ENCODE data around the gene SCO2. TPM values are rescaled to one million over a fixed set of nuclear protein-coding genes. Genes with fewer than 3 reads are reported as not detected.

SCO2 gene
- polyA plus RNA-seq, 1 donor (not counting 4 experiments of a cell fraction or from before 2014, with no cell fraction given): 1.9 TPM

DNA sequence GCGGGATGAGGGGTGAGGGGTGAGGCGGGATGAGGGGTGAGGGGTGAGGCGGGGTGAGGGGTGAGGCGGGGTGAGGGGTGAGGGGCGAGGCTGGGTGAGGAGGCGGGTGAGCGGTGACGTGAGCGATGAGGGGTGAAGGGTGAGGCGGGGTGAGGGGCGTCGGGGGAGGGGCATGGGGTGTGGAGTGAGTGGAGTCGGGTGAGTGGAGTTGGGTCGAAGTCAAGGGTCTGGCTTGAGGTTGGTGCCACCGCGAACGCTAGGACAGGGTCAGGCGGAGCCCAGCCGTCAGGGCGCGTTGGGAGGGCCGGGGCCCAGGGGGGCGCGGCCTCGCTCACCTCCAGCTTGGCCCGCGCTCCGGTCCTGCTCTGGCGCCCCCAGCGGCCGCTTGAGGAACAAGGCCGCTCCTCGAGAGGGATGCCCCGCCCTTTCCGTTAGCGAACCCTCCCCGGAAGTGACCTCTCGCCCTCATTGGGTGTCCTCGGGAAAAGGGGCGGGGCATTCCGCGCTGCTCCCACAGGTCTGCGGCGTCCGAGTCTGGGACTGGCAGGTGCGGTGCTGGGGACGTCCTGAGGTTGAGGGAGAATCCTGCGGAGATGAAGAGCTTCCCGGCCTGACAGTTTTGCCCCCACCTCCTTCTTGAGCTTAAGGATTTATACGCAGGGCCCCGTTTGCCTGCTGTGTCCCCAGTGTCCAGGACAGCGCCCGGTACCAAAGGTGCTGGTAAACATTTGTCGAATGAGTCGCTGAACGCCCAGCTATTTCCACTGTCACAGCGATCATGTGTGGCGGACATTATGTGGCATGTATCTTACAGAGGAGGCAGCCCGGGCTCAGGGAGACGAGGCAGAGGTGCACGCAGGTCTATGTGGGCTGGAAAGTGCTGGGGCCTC, 37.4 kb upstream of the SCO2 start, which contains the start of gene SYCE3:
Gene SYCE3, minus strand, starts transcription at position 397 of the 890 bp plus-strand sequence. CDS start 6,514 bp downstream, outside the sequence.
- Histone ChIP-seq H3K36me3 (ENCODE audit: control insufficient read depth in 2 of 2, extremely low read depth in 1 of 2, insufficient read depth in 2 of 2, low read length in 2 of 2) (no peaks in the 10 kb centered on the region), H4K20me1 (ENCODE audit: control insufficient read depth, extremely low read depth, insufficient read depth, low read length) (no peaks in the 10 kb centered on the region), H3K4me1 (ENCODE audit: control insufficient read depth, extremely low read depth, insufficient read depth, low read length) (peaks cover 16% of the 10 kb centered on the region), H3K9me3 (ENCODE audit: control insufficient read depth, low read depth, low read length) (no peaks in the 10 kb centered on the region), H3K9ac (ENCODE audit: control insufficient read depth, extremely low read depth, insufficient read depth, low read length) (peak within 1 kb of the TSS; percentile 76), H3K27me3 (ENCODE audit: control insufficient read depth, extremely low read depth, insufficient read depth, low read length) (no peaks in the 10 kb centered on the region), H3K4me3 (ENCODE audit: control insufficient read depth in 2 of 3, extremely low read depth in 1 of 3, insufficient read depth in 2 of 3, low read depth in 1 of 3, low read length in 3 of 3) (peak within 1 kb of the TSS; percentile 61 to 87 (median 85)), H3K9me1 (ENCODE audit: control insufficient read depth, extremely low read depth, insufficient read depth, low read length) (no peaks in the 10 kb centered on the region), H3K4me2 (ENCODE audit: control insufficient read depth, extremely low read depth, insufficient read depth, low read depth, low read length) (peak within 1 kb of the TSS; percentile 94), H2AFZ (ENCODE audit: control insufficient read depth, low read length) (peak within 1 kb of the TSS; percentile 90), H3K79me2 (ENCODE audit: control insufficient read depth, insufficient read depth, low read length) (no peaks in the 10 kb centered on the region), H3K27ac (ENCODE audit: control insufficient read depth, insufficient read depth, low read length) (no peak within 1 kb of the TSS)
- peak; percentile 77 for DNase-seq (ENCODE audit: low read depth, low spot score)
- dilution Hi-C loops (cut with MboI; ENCODE audit: extremely low pct_ligation_motif_present, low sequenced_read_pairs): no loop called here
- FAIRE-seq: peak; percentile 69
- TF ChIP-seq, protein P1, sequence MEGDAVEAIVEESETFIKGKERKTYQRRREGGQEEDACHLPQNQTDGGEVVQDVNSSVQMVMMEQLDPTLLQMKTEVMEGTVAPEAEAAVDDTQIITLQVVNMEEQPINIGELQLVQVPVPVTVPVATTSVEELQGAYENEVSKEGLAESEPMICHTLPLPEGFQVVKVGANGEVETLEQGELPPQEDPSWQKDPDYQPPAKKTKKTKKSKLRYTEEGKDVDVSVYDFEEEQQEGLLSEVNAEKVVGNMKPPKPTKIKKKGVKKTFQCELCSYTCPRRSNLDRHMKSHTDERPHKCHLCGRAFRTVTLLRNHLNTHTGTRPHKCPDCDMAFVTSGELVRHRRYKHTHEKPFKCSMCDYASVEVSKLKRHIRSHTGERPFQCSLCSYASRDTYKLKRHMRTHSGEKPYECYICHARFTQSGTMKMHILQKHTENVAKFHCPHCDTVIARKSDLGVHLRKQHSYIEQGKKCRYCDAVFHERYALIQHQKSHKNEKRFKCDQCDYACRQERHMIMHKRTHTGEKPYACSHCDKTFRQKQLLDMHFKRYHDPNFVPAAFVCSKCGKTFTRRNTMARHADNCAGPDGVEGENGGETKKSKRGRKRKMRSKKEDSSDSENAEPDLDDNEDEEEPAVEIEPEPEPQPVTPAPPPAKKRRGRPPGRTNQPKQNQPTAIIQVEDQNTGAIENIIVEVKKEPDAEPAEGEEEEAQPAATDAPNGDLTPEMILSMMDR (optimal IDR thresholded peaks at IDR 0.05 in 1 of 3, IDR thresholded peaks at IDR 0.05 in 1 of 3, conservative IDR thresholded peaks at IDR 0.05 in 1 of 3; ENCODE audit: extremely low read depth in 1 of 3, insufficient read depth in 2 of 3, low read length in 3 of 3): peak; percentile 72 to 95 (median 85)
- TF ChIP-seq EZH2 (IDR thresholded peaks at IDR 0.05; ENCODE audit: low read length): no peak

DNA sequence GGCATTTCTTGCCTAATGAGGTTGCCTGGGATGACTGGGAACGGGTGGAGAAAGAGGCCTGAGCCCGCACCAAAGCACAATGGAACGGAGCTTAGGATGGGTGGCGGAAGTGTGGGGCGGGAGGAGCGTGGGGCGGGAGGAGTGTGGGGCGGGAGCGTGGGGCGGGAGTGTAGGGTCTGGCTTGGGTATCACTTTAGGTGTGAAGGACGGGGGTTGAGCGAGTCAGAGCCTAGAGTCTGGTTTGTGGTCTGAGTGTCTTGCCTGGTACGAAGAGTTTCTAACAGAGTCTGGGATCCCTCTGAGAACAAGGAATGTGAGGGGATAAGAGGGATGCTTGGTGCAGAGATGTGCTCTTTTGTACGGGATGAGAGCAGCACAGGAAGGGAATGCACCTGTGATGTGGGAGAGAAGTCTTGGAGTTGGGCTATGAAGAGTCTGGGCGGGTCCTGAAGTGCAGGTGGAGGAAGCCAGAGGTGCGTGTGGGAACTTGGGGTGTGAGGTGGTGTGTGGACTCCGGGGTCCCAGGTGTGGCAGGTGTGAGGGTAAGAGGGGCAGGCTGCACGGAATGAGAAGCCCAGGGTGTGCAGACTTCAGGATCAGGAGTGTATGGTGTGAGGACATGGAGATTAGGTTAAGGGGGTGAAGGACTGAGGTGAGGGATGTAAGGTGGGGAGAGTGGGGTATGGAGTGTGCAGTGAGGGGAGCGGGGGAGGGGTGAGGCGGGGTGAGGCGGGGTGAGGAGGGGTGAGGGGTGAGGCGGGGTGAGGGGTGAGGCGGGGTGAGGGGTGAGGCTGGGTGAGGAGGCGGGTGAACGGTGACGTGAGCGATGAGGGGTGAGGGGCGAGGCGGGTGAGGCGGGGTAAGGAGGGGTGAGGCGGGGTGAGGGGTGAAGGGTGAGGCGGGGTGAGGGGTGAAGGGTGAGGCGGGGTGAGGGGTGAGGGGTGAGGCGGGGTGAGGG, 36.3 kb upstream of the SCO2 start:
- Histone ChIP-seq H3K79me2 (ENCODE audit: control insufficient read depth, insufficient read depth, low read length) (no peaks in the 10 kb centered on the region), H3K9me1 (ENCODE audit: control insufficient read depth, extremely low read depth, insufficient read depth, low read length) (no peaks in the 10 kb centered on the region), H3K27ac (ENCODE audit: control insufficient read depth, insufficient read depth, low read length) (no peak overlapping the region), H3K9ac (ENCODE audit: control insufficient read depth, extremely low read depth, insufficient read depth, low read length) (no peak overlapping the region), H3K27me3 (ENCODE audit: control insufficient read depth, extremely low read depth, insufficient read depth, low read length) (no peaks in the 10 kb centered on the region), H3K9me3 (ENCODE audit: control insufficient read depth, low read depth, low read length) (no peaks in the 10 kb centered on the region), H3K4me2 (ENCODE audit: control insufficient read depth, extremely low read depth, insufficient read depth, low read depth, low read length) (no peak overlapping the region), H3K4me1 (ENCODE audit: control insufficient read depth, extremely low read depth, insufficient read depth, low read length) (peaks cover 16% of the 10 kb centered on the region), H3K36me3 (ENCODE audit: control insufficient read depth in 2 of 2, extremely low read depth in 1 of 2, insufficient read depth in 2 of 2, low read length in 2 of 2) (no peaks in the 10 kb centered on the region), H4K20me1 (ENCODE audit: control insufficient read depth, extremely low read depth, insufficient read depth, low read length) (no peaks in the 10 kb centered on the region), H2AFZ (ENCODE audit: control insufficient read depth, low read length) (no peak overlapping the region), H3K4me3 (ENCODE audit: control insufficient read depth in 2 of 3, extremely low read depth in 1 of 3, insufficient read depth in 2 of 3, low read depth in 1 of 3, low read length in 3 of 3) (no peak overlapping the region)
- TF ChIP-seq, protein P1 (optimal IDR thresholded peaks at IDR 0.05 in 1 of 3, IDR thresholded peaks at IDR 0.05 in 1 of 3, conservative IDR thresholded peaks at IDR 0.05 in 1 of 3; ENCODE audit: extremely low read depth in 1 of 3, insufficient read depth in 2 of 3, low read length in 3 of 3): no peak
- TF ChIP-seq EZH2 (IDR thresholded peaks at IDR 0.05; ENCODE audit: low read length): no peak
- FAIRE-seq (peak; percentile 29), DNase-seq (ENCODE audit: low read depth, low spot score) (no peak)
- dilution Hi-C loops (cut with MboI; ENCODE audit: extremely low pct_ligation_motif_present, low sequenced_read_pairs): no loop called here
